DND-41 (cell line): Measurements from ENCODE around the gene SPRYD3.

ENCODE experiments used
- CTCF ChIP-seq: IDR thresholded peaks from 2 replicates; pipeline ENCODE4 v1.5.1; 2012; ENCODE audit warnings: borderline replicate concordance, low read length, moderate library complexity, mild to moderate bottlenecking; ENCODE audit not compliant: poor library complexity, severe bottlenecking; ENCODE audit errors: extremely low read depth
- EZH2 ChIP-seq: IDR thresholded peaks from 3 replicates; pipeline ENCODE4 v1.6.1; 2012; ENCODE audit warnings: borderline replicate concordance, low read depth, mild to moderate bottlenecking, moderate library complexity, low read length, inconsistent platforms; ENCODE audit not compliant: severe bottlenecking

DNA sequence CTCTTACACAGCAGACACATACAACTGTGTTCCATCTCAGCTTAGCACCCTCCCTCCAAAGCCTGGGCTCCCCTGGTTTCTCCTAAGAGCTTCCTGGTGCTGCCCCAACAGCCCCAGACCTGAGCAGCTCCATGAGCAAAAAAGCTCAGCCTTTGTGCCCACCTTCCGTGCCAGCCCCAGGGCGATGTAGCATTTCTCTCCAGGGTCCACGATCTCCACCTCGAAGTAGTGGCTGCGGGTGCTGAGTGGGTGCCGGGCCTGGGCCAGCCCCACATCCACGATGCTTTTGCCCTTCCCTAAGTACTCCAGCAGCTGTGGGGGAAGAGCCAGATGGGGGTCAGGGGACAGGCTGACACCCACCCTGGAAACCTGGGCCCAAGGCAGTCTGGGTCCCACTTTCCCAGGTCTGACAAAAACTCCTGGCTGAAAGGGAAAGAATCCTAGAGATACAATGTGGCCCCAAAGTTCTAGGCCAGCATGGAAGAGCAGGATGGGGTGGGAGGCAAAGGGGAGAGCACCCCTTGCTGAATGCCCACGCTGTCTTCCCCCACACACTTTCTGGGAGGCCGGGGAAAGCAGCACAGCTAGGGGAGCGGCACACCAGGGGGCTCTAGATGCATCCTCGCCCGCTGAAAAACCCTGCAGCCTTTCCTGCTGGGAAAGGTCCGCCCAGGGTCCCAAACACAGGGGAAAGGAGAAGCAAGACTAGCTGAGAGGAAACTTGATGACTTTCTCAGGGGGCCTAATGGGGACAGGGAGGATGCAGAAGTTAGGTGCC is 11.0 kb downstream of the SPRYD3 start:
- TF ChIP-seq CTCF = no peak
- TF ChIP-seq EZH2 = no peak
